IMR-90 (cell line): ENCODE data around the gene MLXIPL.

ENCODE experiments used
- BHLHE40 ChIP-seq: fragments of 150-350 bp; IDR thresholded peaks from 2 replicates; pipeline ENCODE4 v1.6.1; 2016; ENCODE audit warnings: mild to moderate bottlenecking, low read depth, low read length
- CHD1 ChIP-seq: IDR thresholded peaks from 2 replicates; pipeline ENCODE4 v1.6.1; 2012; ENCODE audit warnings: low read depth, low read length, improper control_type of control experiment
- CTCF ChIP-seq: conservative IDR thresholded peaks from 2 replicates; pipeline ENCODE4 v1.5.1; 2012; ENCODE audit warnings: mild to moderate bottlenecking, low read depth, low read length, improper control_type of control experiment
- ELK1 ChIP-seq: fragments of 150-350 bp; IDR thresholded peaks from 2 replicates; pipeline ENCODE4 v1.6.1; 2016; ENCODE audit warnings: low read depth, mild to moderate bottlenecking, low read length, moderate library complexity, borderline replicate concordance
- FOS ChIP-seq: fragments of 150-350 bp; IDR thresholded peaks from 2 replicates; pipeline ENCODE4 v1.6.1; 2016; ENCODE audit warnings: low read depth, low read length
- MAFK ChIP-seq: IDR thresholded peaks from 2 replicates; pipeline ENCODE4 v1.6.1; 2012; ENCODE audit warnings: low read depth, low read length, improper control_type of control experiment
- MXI1 ChIP-seq: IDR thresholded peaks from 2 replicates; pipeline ENCODE4 v1.6.1; 2012; ENCODE audit warnings: low read depth, mild to moderate bottlenecking, low read length, moderate library complexity, borderline replicate concordance
- NFE2L2 ChIP-seq: fragments of 150-350 bp; IDR thresholded peaks from 2 replicates; pipeline ENCODE4 v1.6.1; 2016; ENCODE audit warnings: low read depth, mild to moderate bottlenecking, low read length
- POLR2A ChIP-seq: IDR thresholded peaks from 2 replicates; pipeline ENCODE4 v1.6.1; 2012; ENCODE audit warnings: mild to moderate bottlenecking, low read depth, low read length
- RAD21 ChIP-seq: IDR thresholded peaks from 2 replicates; pipeline ENCODE4 v1.6.1; 2012; ENCODE audit warnings: low read length, improper control_type of control experiment
- RCOR1 ChIP-seq: IDR thresholded peaks from 2 replicates; pipeline ENCODE4 v1.6.1; 2012; ENCODE audit warnings: mild to moderate bottlenecking, low read length, improper control_type of control experiment; ENCODE audit not compliant: insufficient replicate concordance
- SMC3 ChIP-seq: fragments of 150-350 bp; IDR thresholded peaks from 2 replicates; pipeline ENCODE4 v1.6.1; 2016; ENCODE audit warnings: low read depth, mild to moderate bottlenecking, antibody characterized with exemption, low read length, moderate library complexity
- USF2 ChIP-seq: fragments of 150-350 bp; IDR thresholded peaks from 2 replicates; pipeline ENCODE4 v1.6.1; 2017; ENCODE audit warnings: mild to moderate bottlenecking, antibody characterized with exemption, low read length, low read depth

GRCh38 chr7:73623798-73624668 lies at the start of gene MLXIPL:
- TF ChIP-seq USF2 (no peak), CTCF (no peak), POLR2A (no peak), RCOR1 (no peak), MXI1 (no peak), FOS (no peak), BHLHE40 (no peak), NFE2L2 (no peak), ELK1 (no peak), RAD21 (no peak), SMC3 (no peak), MAFK (no peak), CHD1 (no peak)
